A549 (cell line): ENCODE data around the gene DIAPH2. TPM values are rescaled to one million over a fixed set of nuclear protein-coding genes. Genes with fewer than 3 reads are reported as not detected.

Experiments used
- ATAC-seq, 2 experiments: fragments of 200-7000 bp in 1 of 2; fragments of >200 bp in 1 of 2; cut with Nextera tagmentation in 1 of 2; cut with Tn5 transposase in 1 of 2; 3 replicates each; pipeline versions ENCODE4 v1.8.0 to v1.9.1; 2018 to 2020; ENCODE audit warnings: mild to moderate bottlenecking in 1 of 2, moderate library complexity in 1 of 2
- CTCF ChIA-PET: fragments of 300-600 bp; sonication (Branson Sonifier 250); formaldehyde crosslinking; extraction: SDS; loops from one replicate; lab custom pipeline; 2021; ENCODE audit warnings: antibody characterized with exemption, inconsistent platforms; lab: Yijun Ruan, JAX
- POLR2A ChIA-PET: fragments of 350-600 bp; formaldehyde crosslinking; extraction: SDS; loops from one replicate; lab custom pipeline; 2021; ENCODE audit warnings: antibody characterized with exemption, inconsistent platforms; lab: Yijun Ruan, JAX
- DNase-seq, 2 experiments: peaks; one replicate each; pipeline versions ENCODE4 v3.0.0 to v3.0.0-alpha.2; 2011 to 2016; ENCODE audit warnings: low read depth in 1 of 2, low spot score in 1 of 2
- FAIRE-seq: peaks from 2 replicates; lab custom pipeline; 2011; peaks lifted over from hg19 to GRCh38; lab: Jason Lieb, UNC
- H3K27ac ChIP-seq, 2 experiments: fragments of >200 bp; sonication (Bioruptor Twin); formaldehyde crosslinking; 3 replicates each; pipeline ENCODE4 v1.5.1; 2016 to 2017
- H3K4me1 ChIP-seq: fragments of >200 bp; sonication (Bioruptor Twin); formaldehyde crosslinking; 3 replicates; pipeline ENCODE4 v1.6.1; 2016
- H3K4me2 ChIP-seq: fragments of >200 bp; sonication (Bioruptor Twin); formaldehyde crosslinking; 3 replicates; pipeline ENCODE4 v1.6.1; 2016
- H3K4me3 ChIP-seq: fragments of >200 bp; sonication (Bioruptor Twin); formaldehyde crosslinking; 3 replicates; pipeline ENCODE4 v1.5.1; 2016
- H3K9me3 ChIP-seq: fragments of >200 bp; sonication (Bioruptor Twin); formaldehyde crosslinking; 3 replicates; pipeline ENCODE4 v1.6.1; 2016
- CBX2 ChIP-seq: fragments of 200-600 bp; sonication (generic); IDR thresholded peaks from 2 replicates; pipeline ENCODE4 v1.6.1; 2016; ENCODE audit warnings: low read depth, mild to moderate bottlenecking, borderline replicate concordance
- CEBPB ChIP-seq, 2 experiments: fragments of >200 bp in 1 of 2; sonication (Bioruptor Twin) in 1 of 2; formaldehyde crosslinking in 1 of 2; IDR thresholded peaks; 2 replicates each; pipeline ENCODE4 v1.6.1; 2012 to 2016
- CHD2 ChIP-seq: fragments of 150-350 bp; IDR thresholded peaks from 2 replicates; pipeline ENCODE4 v1.6.1; 2014; ENCODE audit warnings: low read length; ENCODE audit not compliant: partially characterized antibody
- ELK1 ChIP-seq: fragments of 150-350 bp; IDR thresholded peaks from 2 replicates; pipeline ENCODE4 v1.6.1; 2014; ENCODE audit warnings: low read depth, mild to moderate bottlenecking, low read length
- EP300 ChIP-seq, 2 experiments: fragments of >200 bp; sonication (Bioruptor Twin); formaldehyde crosslinking; IDR thresholded peaks; 2 replicates in 1 of 2; 3 replicates in 1 of 2; pipeline ENCODE4 v1.6.1; 2016 to 2017
- FOSB ChIP-seq: fragments of 250-450 bp; sonication (Bioruptor Pico); IDR thresholded peaks from 2 replicates; pipeline ENCODE4 v1.5.0; 2020; ENCODE audit warnings: mild to moderate bottlenecking, moderate library complexity
- FOXS1 ChIP-seq: fragments of 250-450 bp; sonication (Bioruptor Pico); IDR thresholded peaks from 2 replicates; pipeline ENCODE4 v1.5.0; 2020; ENCODE audit warnings: mild to moderate bottlenecking, moderate library complexity
- GATA3 ChIP-seq: IDR thresholded peaks from 2 replicates; pipeline ENCODE4 v1.6.1; 2012; ENCODE audit warnings: borderline replicate concordance
- HDAC2 ChIP-seq: fragments of 200-600 bp; sonication (generic); IDR thresholded peaks from 2 replicates; pipeline ENCODE4 v1.6.1; 2016
- HES2 ChIP-seq: fragments of >200 bp; sonication (Bioruptor Twin); formaldehyde crosslinking; IDR thresholded peaks from 2 replicates; pipeline ENCODE4 v1.6.1; 2016
- HOXB5 ChIP-seq: fragments of 250-450 bp; sonication (Bioruptor Pico); IDR thresholded peaks from 2 replicates; pipeline ENCODE4 v1.5.0; 2020; ENCODE audit warnings: mild to moderate bottlenecking, moderate library complexity
- JUNB ChIP-seq: fragments of >200 bp; sonication (Bioruptor Twin); formaldehyde crosslinking; IDR thresholded peaks from 2 replicates; pipeline ENCODE4 v1.6.1; 2016
- MYC ChIP-seq: IDR thresholded peaks from 2 replicates; pipeline ENCODE4 v1.6.1; 2012; ENCODE audit warnings: mild to moderate bottlenecking, inconsistent platforms, low read length, improper control_type of control experiment, borderline replicate concordance
- NFE2L2 ChIP-seq: fragments of 150-350 bp; conservative IDR thresholded peaks from 2 replicates; pipeline ENCODE4 v1.6.1; 2014; ENCODE audit warnings: low read length
- NPAS2 ChIP-seq: fragments of 250-450 bp; sonication (Bioruptor Pico); IDR thresholded peaks from 2 replicates; pipeline ENCODE4 v1.8.0; 2022; ENCODE audit warnings: mild to moderate bottlenecking, moderate library complexity, borderline replicate concordance
- NR3C1 ChIP-seq: fragments of >200 bp; sonication (Bioruptor Twin); formaldehyde crosslinking; IDR thresholded peaks from 3 replicates; pipeline ENCODE4 v1.6.1; 2017
- PBX3 ChIP-seq: IDR thresholded peaks from 2 replicates; pipeline ENCODE4 v1.6.1; 2012
- POLR2AphosphoS2 ChIP-seq: conservative IDR thresholded peaks from 2 replicates; pipeline ENCODE4 v1.6.1; 2012; ENCODE audit warnings: low read length, improper control_type of control experiment, inconsistent platforms
- RCOR1 ChIP-seq: fragments of 150-350 bp; IDR thresholded peaks from 2 replicates; pipeline ENCODE4 v1.6.1; 2014; ENCODE audit warnings: antibody characterized with exemption, low read length, low read depth
- TP53 ChIP-seq: fragments of 250-450 bp; sonication (Bioruptor Pico); IDR thresholded peaks from 2 replicates; pipeline ENCODE4 v1.5.0; 2021; ENCODE audit warnings: mild to moderate bottlenecking, moderate library complexity
- ZC3H11A ChIP-seq: fragments of 450-650 bp; IDR thresholded peaks from 2 replicates; pipeline ENCODE4 v1.6.1; 2014; ENCODE audit warnings: antibody characterized with exemption, mild to moderate bottlenecking
- ZFP36 ChIP-seq: fragments of 450-650 bp; IDR thresholded peaks from 2 replicates; pipeline ENCODE4 v1.6.1; 2014; ENCODE audit warnings: borderline replicate concordance; ENCODE audit not compliant: partially characterized antibody
- ZSCAN20 ChIP-seq: fragments of 250-450 bp; sonication (Bioruptor Pico); IDR thresholded peaks from 2 replicates; pipeline ENCODE4 v1.8.0; 2022; ENCODE audit warnings: mild to moderate bottlenecking, moderate library complexity
- WGBS: methylation state at CpG from one replicate; pipeline ENCODE4 v1.1.6; 2017; ENCODE audit errors: missing lambda C conversion rate; 5-methylcytosine and 5-hydroxymethylcytosine counted together
- polyA plus RNA-seq, 4 experiments: library from polyadenylated mRNA; depleted of rRNA in 3 of 4; stranded (reverse); fragments of >200 nt; fragmentation: RNase III in 1 of 4; extraction: RNeasy Plus Mini Kit Qiagen cat#74134 plus additional on column Dnase treatment in 1 of 4; gene quantifications; 2 replicates in 3 of 4; 3 replicates in 1 of 4; pipeline ENCODE4 v1.2.3, GENCODE V29; 2011 to 2017
- TF ChIP-seq, protein P1 (sequence below): fragments of 200-600 bp; sonication (generic); IDR thresholded peaks from 2 replicates; pipeline ENCODE4 v1.6.1; 2016; ENCODE audit warnings: antibody characterized with exemption, mild to moderate bottlenecking, moderate library complexity
- TF ChIP-seq, protein P2 (sequence below): fragments of 250-450 bp; sonication (Bioruptor Pico); IDR thresholded peaks from 2 replicates; pipeline ENCODE4 v1.5.0; 2021; ENCODE audit warnings: mild to moderate bottlenecking, moderate library complexity, borderline replicate concordance

Gene DIAPH2
- polyA plus RNA-seq, 2 of the 4 experiments (the other 2 are of a cell fraction) = 3.7 to 10.0 TPM

DNA sequence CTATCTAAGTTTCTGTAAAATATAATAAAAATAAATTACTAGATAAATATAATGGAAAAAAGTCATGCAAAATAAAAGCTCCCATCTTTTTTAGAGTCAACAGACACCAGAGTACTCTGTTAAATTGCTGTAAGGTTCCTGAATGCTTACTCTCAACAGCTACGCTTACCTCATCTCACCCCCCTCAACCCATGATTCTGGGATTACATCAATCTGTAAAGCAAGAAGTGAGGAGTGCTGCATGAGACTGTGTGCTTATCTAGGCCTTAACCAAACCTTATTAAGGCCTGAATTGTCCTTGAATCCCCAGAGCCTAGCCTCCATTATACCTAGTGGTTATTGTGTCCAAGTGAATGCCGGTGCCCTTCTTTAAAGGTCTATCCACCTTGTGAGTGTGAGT lies 934.9 kb downstream of the DIAPH2 start:
- H3K27ac ChIP-seq = no peak overlapping the region
- no peak overlapping the region for H3K4me2 ChIP-seq
- ChIA-PET POLR2A (no interaction called here), CTCF (no interaction called here)
- H3K4me1 ChIP-seq = no peaks in the 10 kb centered on the region
- H3K9me3 ChIP-seq = no peaks in the 10 kb centered on the region
- WGBS = 70% methylated on average over 2 of the region's 2 CpGs
- TF ChIP-seq EP300 (IDR thresholded peaks at IDR 0.05) = no peak
- TF ChIP-seq, protein P1, sequence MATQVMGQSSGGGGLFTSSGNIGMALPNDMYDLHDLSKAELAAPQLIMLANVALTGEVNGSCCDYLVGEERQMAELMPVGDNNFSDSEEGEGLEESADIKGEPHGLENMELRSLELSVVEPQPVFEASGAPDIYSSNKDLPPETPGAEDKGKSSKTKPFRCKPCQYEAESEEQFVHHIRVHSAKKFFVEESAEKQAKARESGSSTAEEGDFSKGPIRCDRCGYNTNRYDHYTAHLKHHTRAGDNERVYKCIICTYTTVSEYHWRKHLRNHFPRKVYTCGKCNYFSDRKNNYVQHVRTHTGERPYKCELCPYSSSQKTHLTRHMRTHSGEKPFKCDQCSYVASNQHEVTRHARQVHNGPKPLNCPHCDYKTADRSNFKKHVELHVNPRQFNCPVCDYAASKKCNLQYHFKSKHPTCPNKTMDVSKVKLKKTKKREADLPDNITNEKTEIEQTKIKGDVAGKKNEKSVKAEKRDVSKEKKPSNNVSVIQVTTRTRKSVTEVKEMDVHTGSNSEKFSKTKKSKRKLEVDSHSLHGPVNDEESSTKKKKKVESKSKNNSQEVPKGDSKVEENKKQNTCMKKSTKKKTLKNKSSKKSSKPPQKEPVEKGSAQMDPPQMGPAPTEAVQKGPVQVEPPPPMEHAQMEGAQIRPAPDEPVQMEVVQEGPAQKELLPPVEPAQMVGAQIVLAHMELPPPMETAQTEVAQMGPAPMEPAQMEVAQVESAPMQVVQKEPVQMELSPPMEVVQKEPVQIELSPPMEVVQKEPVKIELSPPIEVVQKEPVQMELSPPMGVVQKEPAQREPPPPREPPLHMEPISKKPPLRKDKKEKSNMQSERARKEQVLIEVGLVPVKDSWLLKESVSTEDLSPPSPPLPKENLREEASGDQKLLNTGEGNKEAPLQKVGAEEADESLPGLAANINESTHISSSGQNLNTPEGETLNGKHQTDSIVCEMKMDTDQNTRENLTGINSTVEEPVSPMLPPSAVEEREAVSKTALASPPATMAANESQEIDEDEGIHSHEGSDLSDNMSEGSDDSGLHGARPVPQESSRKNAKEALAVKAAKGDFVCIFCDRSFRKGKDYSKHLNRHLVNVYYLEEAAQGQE = no peak
- no peak for TF ChIP-seq HOXB5
- no peak for TF ChIP-seq FOXS1 (CRISPR knock-in tag)
- TF ChIP-seq POLR2AphosphoS2 = no peak
- TF ChIP-seq FOSB (CRISPR knock-in tag) = no peak
- no peak for TF ChIP-seq CEBPB (IDR thresholded peaks at IDR 0.05)
- no peak for TF ChIP-seq RCOR1
- no peak for TF ChIP-seq ZSCAN20 (CRISPR knock-in tag)
- no peak for TF ChIP-seq NFE2L2
- no peak for TF ChIP-seq ZFP36
- TF ChIP-seq NPAS2 = no peak
- no peak for TF ChIP-seq MYC
- no peak for TF ChIP-seq CHD2
- TF ChIP-seq, protein P2, sequence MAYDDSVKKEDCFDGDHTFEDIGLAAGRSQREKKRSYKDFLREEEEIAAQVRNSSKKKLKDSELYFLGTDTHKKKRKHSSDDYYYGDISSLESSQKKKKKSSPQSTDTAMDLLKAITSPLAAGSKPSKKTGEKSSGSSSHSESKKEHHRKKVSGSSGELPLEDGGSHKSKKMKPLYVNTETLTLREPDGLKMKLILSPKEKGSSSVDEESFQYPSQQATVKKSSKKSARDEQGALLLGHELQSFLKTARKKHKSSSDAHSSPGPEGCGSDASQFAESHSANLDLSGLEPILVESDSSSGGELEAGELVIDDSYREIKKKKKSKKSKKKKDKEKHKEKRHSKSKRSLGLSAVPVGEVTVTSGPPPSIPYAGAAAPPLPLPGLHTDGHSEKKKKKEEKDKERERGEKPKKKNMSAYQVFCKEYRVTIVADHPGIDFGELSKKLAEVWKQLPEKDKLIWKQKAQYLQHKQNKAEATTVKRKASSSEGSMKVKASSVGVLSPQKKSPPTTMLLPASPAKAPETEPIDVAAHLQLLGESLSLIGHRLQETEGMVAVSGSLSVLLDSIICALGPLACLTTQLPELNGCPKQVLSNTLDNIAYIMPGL (CRISPR knock-in tag) = no peak
- TF ChIP-seq HES2 = no peak
- no peak for TF ChIP-seq PBX3
- TF ChIP-seq TP53 (CRISPR knock-in tag) = no peak
- FAIRE-seq = no peak
- no peak for DNase-seq
- no peak overlapping the region for H3K4me3 ChIP-seq
- no peak for ATAC-seq

GRCh38 chrX:97622111-97622510 lies 937.5 kb downstream of the DIAPH2 start:
- FAIRE-seq (no peak), ATAC-seq (no peak), DNase-seq (no peak)
- POLR2A ChIA-PET = no interaction called here
- WGBS = 50% methylated on average over 3 of the region's 3 CpGs
- H3K9me3 ChIP-seq = no peaks in the 10 kb centered on the region
- CTCF ChIA-PET = no interaction called here
- H3K4me2 ChIP-seq = no peak overlapping the region
- H3K27ac ChIP-seq = no peak overlapping the region
- no peak overlapping the region for H3K4me3 ChIP-seq
- H3K4me1 ChIP-seq = no peaks in the 10 kb centered on the region
- TF ChIP-seq PBX3 (no peak), HDAC2 (no peak), CBX2 (no peak), ZC3H11A (no peak), NR3C1 (no peak), ELK1 (no peak), GATA3 (no peak), JUNB (no peak), CEBPB (IDR thresholded peaks at IDR 0.05) (no peak), ZFP36 (no peak)
- TF ChIP-seq, protein P2 (CRISPR knock-in tag) = no peak
